T47D (cell line): ENCODE data around the gene KARS1.

Source experiments
- DNase-seq, 2 experiments: peaks; one replicate each; pipeline versions ENCODE4 v3.0.0 to v3.0.0-alpha.2; 2011 to 2012; ENCODE audit warnings: low read depth in 1 of 2, low spot score in 1 of 2
- JUND ChIP-seq: IDR thresholded peaks from 2 replicates; pipeline ENCODE4 v1.6.1; 2012; ENCODE audit warnings: low read depth
- in situ Hi-C: cut with HindIII; loops from 2 replicates; pipeline ENCODE4 v1.10.0; 2016; ENCODE audit warnings: low sequenced_read_pairs, low pct_unique_long_range_greater_than_20kb

The KARS1 gene

DNA sequence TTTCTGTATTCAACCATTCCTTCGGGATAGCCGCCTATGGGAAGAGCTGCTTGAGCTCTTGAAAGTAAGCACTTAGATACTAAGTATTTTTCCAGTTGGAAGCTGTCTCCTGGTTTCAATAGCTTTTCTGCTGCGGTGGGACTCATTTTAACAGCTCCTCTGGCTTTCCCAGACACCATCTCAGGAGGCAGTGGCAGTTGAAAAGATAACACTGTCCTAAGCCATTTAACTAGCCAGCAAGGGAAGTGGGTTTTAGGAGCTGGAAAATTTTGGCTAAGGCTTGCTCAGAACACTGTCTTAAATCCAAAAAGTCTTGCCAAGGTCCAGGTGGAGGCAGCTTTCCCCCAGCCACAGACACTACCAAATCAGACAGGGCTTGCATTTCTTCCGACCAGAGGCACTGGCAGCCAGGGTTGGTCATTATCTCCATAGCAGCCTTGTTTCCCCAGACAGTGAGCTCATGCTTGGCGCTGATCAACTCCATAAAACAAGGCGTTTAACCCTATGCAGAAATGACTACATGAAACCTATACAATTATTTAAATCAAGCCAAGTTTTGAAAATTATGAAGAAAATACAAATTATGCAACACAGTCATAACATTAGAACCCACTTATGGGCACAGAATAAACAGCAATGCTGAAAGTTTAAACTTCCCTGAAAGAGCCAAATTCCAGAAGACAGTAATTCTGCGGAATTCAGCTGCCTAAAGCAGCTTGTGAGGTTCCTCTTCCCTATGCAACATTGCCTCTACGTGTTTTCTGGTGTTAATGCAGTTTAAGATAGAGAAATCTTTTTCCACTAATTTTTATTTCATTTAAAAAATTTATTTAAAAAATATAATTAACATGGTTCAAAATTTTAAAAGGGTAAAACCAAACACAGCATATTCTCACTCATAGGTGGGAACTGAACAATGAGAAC, 56.3 kb downstream of the KARS1 start:
- no peak for DNase-seq
- in situ Hi-C loops: no loop called here
- no peak for TF ChIP-seq JUND

DNA sequence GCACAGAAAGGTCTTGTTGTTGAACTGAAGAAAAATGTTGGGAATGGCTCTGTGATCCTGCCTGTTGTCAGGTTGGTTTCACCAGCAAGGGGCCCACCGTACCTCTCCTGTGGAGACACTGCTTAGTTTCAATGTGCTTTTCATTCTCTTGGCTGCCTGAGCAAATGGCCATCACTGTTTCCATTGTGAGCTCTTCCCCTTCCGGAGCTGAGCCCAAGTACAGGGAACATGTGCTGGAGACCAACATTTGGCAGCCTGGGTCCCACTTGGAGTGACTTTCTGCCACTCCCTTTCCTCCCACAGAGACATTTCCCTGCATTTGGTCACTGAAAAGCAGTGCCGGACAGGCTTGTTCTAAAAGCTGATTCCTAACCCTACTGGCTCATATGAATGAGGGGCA, 58.2 kb downstream of the KARS1 start:
- DNase-seq: no peak

DNA sequence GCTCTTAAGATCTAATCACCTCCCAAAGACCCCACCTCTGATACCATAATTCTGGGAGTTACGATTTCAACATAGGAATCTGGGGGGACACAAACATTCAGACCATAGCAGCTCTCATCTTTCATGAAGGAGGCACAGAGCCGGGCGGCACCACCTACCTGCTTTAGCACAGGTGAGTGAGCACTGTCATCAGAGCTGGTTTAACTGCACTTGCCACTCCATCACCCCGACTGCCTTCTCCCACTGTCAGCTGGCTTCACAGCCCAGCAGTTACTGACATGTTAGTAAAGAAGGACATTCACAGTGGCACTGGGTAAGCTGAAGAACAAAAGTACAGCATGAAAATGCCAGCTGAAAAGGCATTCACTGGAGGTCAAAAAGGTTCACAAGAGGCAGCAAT, 58.7 kb downstream of the KARS1 start:
- DNase-seq: no peak
- in situ Hi-C loops: no loop called here
- TF ChIP-seq JUND: no peak

More for the DNA sequence above, 58.2 kb downstream of the KARS1 start:
- no peak for TF ChIP-seq JUND
- in situ Hi-C loops: no loop called here

DNA sequence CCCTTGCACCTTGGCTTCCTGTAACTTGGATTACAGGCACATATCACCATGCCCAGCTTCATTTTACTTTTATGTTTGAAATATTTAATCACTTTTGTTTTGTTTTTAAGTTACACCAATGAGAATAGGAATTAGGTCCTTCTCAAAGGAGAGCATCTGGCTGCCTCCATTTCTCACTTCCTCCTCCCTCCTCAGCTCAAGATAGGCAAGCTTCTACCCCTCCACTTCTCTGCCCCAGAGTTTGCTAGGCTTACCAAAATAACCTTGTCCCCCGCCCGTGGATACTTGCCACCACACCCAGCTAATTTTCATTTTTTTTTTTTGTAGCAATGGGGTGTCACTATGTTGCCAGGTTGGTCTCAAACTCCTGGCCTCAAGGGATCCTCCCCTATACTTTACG, 63.4 kb downstream of the KARS1 start:
- TF ChIP-seq JUND: no peak
- no peak for DNase-seq
- in situ Hi-C loops: no loop called here

DNA sequence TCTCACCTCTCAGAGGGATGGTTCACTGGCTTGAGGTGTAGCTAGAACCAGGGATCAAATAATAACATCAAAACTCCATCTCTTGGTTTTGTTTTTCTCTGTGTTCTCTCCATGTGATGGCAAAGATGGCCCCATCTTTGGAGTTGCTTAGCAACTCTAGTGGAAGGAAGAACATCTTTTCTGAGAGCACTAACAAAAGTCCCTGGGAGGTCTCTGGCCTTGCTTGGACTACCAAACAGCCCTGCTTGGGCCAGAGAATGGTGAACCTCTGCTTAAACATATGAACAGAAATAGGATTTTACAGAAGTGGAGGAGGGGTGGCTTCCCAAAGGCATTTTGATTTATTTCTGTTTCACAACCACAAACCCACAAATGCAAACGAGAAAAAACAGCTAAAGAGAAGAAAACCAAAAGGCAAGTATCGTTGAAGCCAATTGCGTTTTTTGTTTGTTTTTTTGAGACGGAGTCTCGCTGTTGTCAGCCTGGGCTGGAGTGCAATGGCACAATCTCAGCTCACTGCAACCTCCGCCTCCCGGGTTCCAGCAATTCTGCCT, 68.1 kb downstream of the KARS1 start:
- in situ Hi-C loops: no loop called here
- DNase-seq: no peak
- TF ChIP-seq JUND: no peak

DNA sequence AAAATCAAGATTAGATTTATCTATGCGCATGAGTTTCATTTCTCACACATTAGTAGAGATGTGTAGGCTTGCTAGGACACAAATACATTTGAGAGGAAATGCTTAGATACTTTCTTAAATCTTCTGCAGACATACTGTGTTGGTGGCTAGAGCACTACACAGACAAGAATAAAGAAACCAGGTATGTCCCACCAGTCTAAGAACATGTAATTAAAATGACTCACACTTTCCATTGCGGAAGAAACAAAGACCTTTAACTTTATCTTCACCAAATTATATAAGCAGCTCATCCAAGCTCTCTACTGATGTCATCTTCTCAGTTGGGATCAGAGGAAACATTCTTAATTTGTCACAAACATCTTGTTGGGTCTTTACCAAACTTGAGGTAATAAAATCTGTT, 68.7 kb downstream of the KARS1 start:
- TF ChIP-seq JUND: no peak
- DNase-seq: no peak
- in situ Hi-C loops: no loop called here

DNA sequence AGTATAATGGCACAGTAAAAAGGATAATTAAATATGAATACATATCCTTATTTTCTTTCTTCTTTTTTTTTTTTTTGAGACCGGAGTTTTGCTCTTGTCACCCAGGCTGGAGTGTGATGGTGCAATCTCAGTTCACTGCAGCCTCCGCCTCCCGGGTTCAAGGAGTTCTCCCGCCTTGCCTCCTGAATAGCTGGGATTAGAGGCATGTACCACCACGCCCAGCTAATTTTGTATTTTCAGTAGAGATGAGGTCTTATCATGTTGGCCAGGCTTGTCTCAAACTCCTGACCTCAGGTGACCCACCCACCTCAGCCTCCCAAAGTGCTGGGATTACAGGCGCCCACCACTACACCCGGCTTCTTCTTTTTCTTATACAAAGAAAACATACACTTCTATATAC, 69.3 kb downstream of the KARS1 start:
- no peak for TF ChIP-seq JUND
- DNase-seq: no peak
- in situ Hi-C loops: no loop called here
